HepG2 (cell line): ENCODE data around the gene HHEX. TPM values are rescaled to one million over a fixed set of nuclear protein-coding genes. Genes with fewer than 3 reads are reported as not detected.

ENCODE experiments used
- EP300 ChIP-seq, 3 experiments: sonication (generic) in 1 of 3; formaldehyde crosslinking in 1 of 3; IDR thresholded peaks; 2 replicates each; pipeline versions ENCODE4 v1.5.1 to v1.6.1; 2011 to 2020; ENCODE audit warnings: low read depth in 2 of 3, low read length in 2 of 3, borderline replicate concordance in 1 of 3, improper control_type of control experiment in 1 of 3, mild to moderate bottlenecking in 1 of 3, missing genetic modification reagents in 1 of 3, moderate library complexity in 1 of 3
- NONO ChIP-seq, 2 experiments: fragments of 450-650 bp in 1 of 2; sonication (generic) in 1 of 2; formaldehyde crosslinking in 1 of 2; IDR thresholded peaks in 1 of 2; conservative IDR thresholded peaks in 1 of 2; 2 replicates each; pipeline versions ENCODE4 v1.6.1 to v1.8.0; 2017 to 2022; ENCODE audit warnings: mild to moderate bottlenecking in 1 of 2, missing genetic modification reagents in 1 of 2, moderate library complexity in 1 of 2
- POLR2AphosphoS5 ChIP-seq: IDR thresholded peaks from 2 replicates; pipeline ENCODE4 v1.6.1; 2012; ENCODE audit warnings: low read depth, low read length
- REPIN1 ChIP-seq: sonication (generic); formaldehyde crosslinking; IDR thresholded peaks from 2 replicates; pipeline ENCODE4 v1.8.0; 2022; ENCODE audit warnings: missing genetic modification reagents, low read depth, mild to moderate bottlenecking, borderline replicate concordance
- ZNF260 ChIP-seq: sonication (generic); formaldehyde crosslinking; IDR thresholded peaks from 2 replicates; pipeline ENCODE4 v1.4.0; 2020; ENCODE audit warnings: missing genetic modification reagents, low read depth, mild to moderate bottlenecking, borderline replicate concordance
- ZNF549 ChIP-seq: sonication (generic); formaldehyde crosslinking; IDR thresholded peaks from 2 replicates; pipeline ENCODE4 v1.5.0; 2020; ENCODE audit warnings: missing genetic modification reagents
- ZSCAN22 ChIP-seq: sonication (generic); formaldehyde crosslinking; IDR thresholded peaks from 2 replicates; pipeline ENCODE4 v1.4.0; 2020; ENCODE audit warnings: mild to moderate bottlenecking, missing genetic modification reagents
- polyA plus RNA-seq, 8 experiments: library from polyadenylated mRNA; depleted of rRNA in 3 of 8; stranded (reverse) in 7 of 8; unstranded in 1 of 8; fragments of >200 nt; fragmentation: Illumina TruSeq in 4 of 8; extraction: Trizol in 4 of 8; gene quantifications; 2 replicates each; pipeline versions ENCODE4 v1.2.1 to v1.2.3, GENCODE V29; 2011 to 2016; ENCODE audit warnings: low read depth in 4 of 8, missing spikeins in 1 of 8, mixed read lengths in 1 of 8; ENCODE audit not compliant: insufficient read depth in 1 of 8
- total RNA-seq, 5 experiments: library from RNA; depleted of rRNA; stranded (reverse); fragments of >200 nt; fragmentation: Illumina TruSeq; extraction: Trizol; gene quantifications; 2 replicates each; pipeline ENCODE4 v1.2.3, GENCODE V29; 2016; ENCODE audit warnings: low read depth in 1 of 5
- TF ChIP-seq, protein P1 (sequence below): sonication (generic); formaldehyde crosslinking; IDR thresholded peaks from 2 replicates; pipeline ENCODE4 v1.9.0; 2022; ENCODE audit warnings: low read depth, missing genetic modification reagents
- TF ChIP-seq, protein P2 (sequence below), 2 experiments: sonication (generic) in 1 of 2; formaldehyde crosslinking in 1 of 2; IDR thresholded peaks; 2 replicates each; pipeline versions ENCODE4 v1.6.1 to v1.9.0; 2014 to 2022; ENCODE audit warnings: antibody characterized with exemption in 1 of 2, borderline replicate concordance in 1 of 2, inconsistent platforms in 1 of 2, low read depth in 1 of 2, missing genetic modification reagents in 1 of 2
- TF ChIP-seq, protein P3 (sequence below): sonication (generic); formaldehyde crosslinking; IDR thresholded peaks from 2 replicates; pipeline ENCODE4 v1.4.0; 2020; ENCODE audit warnings: mild to moderate bottlenecking, missing genetic modification reagents

HHEX gene
- total and polyA plus RNA-seq, 2 of the 13 experiments (the other 11 are each of a cell fraction or from before 2014, with no cell fraction given) = 44.5 to 48.7 TPM

DNA sequence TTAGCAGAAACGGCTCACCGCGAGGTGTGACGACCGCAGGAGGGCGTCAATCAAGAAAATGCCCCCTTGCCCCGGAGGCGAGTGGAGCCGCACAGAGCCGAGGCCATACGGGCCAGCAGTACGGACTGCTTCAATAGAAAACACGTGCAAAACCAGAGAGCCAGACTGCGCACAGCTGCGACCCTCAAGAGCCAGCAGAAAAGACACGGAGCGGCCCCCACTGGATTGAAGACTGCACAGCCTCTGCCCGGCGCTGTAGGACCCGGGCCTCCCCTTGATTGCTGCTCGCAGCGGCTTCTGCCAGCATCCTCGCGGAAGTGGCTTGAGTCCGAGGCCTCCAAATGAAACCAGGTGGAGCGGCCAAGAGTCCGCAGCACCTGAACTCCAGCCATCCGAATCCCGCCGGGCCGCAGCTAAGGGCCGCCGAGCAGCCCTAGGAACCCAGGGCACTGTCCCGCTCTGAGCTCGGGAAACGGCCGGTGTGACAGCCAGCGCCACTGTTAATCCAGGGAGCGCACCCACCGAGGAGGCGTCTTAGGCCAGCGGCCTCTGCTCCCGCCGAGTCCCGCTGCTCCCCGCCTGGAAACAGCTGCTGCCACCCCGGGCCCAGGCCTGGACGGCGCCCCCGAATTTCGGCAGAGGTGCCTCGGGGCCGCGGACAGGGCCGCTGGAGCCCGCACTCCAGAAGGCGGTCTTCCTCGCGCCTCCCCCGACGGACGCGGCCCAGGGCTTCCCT is 660 bp upstream of the HHEX start (continued):
- TF ChIP-seq EP300 (IDR thresholded peaks at IDR 0.05; ENCODE audit: low read depth in 2 of 2, low read length in 2 of 2) (no peak), EP300 (CRISPR knock-in tag; IDR thresholded peaks at IDR 0.05; ENCODE audit: borderline replicate concordance) (no peak; the same call in 1 of the 2 replicates), NONO (IDR thresholded peaks at IDR 0.05) (no peak), NONO (CRISPR knock-in tag; conservative IDR thresholded peaks at IDR 0.05) (peak; percentile 52), POLR2AphosphoS5 (0 out of 2 replicates have a peak, but pooled peaks have one; percentile 29), ZNF549 (CRISPR knock-in tag) (no peak), REPIN1 (CRISPR knock-in tag) (no peak; the same call in 1 of the 2 replicates), ZNF260 (CRISPR knock-in tag) (no peak), ZSCAN22 (CRISPR knock-in tag) (peak; percentile 31; the same call in 1 of the 2 replicates)
- TF ChIP-seq, protein P1, sequence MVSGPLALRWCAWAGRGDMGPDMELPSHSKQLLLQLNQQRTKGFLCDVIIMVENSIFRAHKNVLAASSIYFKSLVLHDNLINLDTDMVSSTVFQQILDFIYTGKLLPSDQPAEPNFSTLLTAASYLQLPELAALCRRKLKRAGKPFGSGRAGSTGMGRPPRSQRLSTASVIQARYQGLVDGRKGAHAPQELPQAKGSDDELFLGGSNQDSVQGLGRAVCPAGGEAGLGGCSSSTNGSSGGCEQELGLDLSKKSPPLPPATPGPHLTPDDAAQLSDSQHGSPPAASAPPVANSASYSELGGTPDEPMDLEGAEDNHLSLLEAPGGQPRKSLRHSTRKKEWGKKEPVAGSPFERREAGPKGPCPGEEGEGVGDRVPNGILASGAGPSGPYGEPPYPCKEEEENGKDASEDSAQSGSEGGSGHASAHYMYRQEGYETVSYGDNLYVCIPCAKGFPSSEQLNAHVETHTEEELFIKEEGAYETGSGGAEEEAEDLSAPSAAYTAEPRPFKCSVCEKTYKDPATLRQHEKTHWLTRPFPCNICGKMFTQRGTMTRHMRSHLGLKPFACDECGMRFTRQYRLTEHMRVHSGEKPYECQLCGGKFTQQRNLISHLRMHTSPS (CRISPR knock-in tag) = no peak; the same call in 1 of the 2 replicates
- TF ChIP-seq, protein P2, sequence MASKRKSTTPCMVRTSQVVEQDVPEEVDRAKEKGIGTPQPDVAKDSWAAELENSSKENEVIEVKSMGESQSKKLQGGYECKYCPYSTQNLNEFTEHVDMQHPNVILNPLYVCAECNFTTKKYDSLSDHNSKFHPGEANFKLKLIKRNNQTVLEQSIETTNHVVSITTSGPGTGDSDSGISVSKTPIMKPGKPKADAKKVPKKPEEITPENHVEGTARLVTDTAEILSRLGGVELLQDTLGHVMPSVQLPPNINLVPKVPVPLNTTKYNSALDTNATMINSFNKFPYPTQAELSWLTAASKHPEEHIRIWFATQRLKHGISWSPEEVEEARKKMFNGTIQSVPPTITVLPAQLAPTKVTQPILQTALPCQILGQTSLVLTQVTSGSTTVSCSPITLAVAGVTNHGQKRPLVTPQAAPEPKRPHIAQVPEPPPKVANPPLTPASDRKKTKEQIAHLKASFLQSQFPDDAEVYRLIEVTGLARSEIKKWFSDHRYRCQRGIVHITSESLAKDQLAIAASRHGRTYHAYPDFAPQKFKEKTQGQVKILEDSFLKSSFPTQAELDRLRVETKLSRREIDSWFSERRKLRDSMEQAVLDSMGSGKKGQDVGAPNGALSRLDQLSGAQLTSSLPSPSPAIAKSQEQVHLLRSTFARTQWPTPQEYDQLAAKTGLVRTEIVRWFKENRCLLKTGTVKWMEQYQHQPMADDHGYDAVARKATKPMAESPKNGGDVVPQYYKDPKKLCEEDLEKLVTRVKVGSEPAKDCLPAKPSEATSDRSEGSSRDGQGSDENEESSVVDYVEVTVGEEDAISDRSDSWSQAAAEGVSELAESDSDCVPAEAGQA (IDR thresholded peaks at IDR 0.05; ENCODE audit: low read depth) = no peak
- TF ChIP-seq, protein P2 (CRISPR knock-in tag; IDR thresholded peaks at IDR 0.05; ENCODE audit: borderline replicate concordance) = no peak
- TF ChIP-seq, protein P3, sequence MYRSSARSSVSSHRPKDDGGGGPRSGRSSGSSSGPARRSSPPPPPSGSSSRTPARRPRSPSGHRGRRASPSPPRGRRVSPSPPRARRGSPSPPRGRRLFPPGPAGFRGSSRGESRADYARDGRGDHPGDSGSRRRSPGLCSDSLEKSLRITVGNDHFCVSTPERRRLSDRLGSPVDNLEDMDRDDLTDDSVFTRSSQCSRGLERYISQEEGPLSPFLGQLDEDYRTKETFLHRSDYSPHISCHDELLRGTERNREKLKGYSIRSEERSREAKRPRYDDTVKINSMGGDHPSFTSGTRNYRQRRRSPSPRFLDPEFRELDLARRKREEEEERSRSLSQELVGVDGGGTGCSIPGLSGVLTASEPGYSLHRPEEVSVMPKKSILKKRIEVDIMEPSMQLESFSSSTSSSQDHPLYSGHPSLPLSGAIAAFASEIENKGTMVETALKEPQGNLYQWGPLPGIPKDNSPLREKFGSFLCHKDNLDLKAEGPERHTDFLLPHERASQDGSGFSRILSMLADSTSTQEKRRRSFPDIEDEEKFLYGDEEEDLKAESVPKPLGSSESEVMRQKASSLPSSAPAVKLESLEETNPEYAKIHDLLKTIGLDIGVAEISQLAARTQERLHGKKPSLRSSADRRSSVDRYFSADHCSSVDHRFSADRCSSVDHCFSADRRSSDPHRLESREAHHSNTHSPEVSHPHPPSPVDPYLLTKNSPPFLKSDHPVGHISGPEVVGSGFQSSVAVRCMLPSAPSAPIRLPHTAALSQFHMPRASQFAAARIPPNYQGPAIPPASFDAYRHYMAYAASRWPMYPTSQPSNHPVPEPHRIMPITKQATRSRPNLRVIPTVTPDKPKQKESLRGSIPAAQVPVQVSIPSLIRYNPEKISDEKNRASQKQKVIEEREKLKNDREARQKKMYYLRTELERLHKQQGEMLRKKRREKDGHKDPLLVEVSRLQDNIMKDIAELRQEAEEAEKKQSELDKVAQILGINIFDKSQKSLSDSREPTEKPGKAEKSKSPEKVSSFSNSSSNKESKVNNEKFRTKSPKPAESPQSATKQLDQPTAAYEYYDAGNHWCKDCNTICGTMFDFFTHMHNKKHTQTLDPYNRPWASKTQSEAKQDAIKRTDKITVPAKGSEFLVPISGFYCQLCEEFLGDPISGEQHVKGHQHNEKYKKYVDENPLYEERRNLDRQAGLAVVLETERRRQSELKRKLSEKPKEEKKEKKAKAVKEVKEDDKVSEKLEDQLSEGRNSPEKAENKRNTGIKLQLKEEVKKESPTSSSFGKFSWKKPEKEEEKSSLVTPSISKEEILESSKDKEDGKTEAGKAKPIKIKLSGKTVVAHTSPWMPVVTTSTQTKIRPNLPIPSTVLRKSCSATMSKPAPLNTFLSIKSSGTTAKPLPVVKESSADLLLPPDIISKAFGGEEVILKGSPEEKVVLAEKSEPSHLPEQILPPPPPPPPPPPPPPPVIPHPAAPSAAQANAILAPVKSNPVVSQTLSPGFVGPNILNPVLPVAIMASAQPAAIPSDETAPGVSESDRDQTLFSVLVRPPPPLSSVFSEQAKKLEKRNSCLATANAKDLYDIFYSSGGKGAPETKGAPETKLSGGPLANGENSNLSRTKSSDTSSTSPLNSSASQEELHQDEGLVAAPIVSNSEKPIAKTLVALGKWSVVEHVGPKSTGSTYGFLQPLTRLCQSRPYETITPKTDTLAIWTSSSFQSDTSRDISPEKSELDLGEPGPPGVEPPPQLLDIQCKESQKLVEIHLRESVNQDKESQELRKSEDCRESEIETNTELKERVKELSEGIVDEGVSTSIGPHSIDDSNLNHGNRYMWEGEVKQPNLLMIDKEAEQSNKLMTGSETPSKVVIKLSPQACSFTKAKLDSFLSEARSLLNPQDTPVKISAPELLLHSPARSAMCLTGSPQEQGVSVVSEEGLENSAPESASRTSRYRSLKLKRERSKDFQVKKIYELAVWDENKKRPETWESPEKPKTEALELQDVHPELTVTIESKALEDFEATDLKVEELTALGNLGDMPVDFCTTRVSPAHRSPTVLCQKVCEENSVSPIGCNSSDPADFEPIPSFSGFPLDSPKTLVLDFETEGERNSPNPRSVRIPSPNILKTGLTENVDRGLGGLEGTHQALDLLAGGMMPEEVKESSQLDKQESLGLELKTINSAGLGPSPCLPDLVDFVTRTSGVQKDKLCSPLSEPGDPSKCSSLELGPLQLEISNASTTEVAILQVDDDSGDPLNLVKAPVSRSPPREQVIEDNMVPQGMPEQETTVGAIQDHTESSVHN (CRISPR knock-in tag) = no peak
